H1 (cell line): ENCODE data around the gene ZBTB33.

Experiments used
- ASH2L ChIP-seq: fragments of 200-600, 300-600 bp; sonication (generic); IDR thresholded peaks from one replicate; pipeline ENCODE4 v1.7.1; 2017; ENCODE audit warnings: low read length
- JUN ChIP-seq: IDR thresholded peaks from 2 replicates; pipeline ENCODE4 v1.6.1; 2011; ENCODE audit warnings: low read depth, mild to moderate bottlenecking, improper control_type of control experiment, low read length
- TAF1 ChIP-seq: IDR thresholded peaks from 2 replicates; pipeline ENCODE4 v1.6.1; 2011; ENCODE audit warnings: mild to moderate bottlenecking, low read depth, low read length
- TF ChIP-seq, protein P1 (sequence below), 3 experiments: IDR thresholded peaks; 1 replicate in 2 of 3; 2 replicates in 1 of 3; pipeline versions ENCODE4 v1.5.1 to v1.6.1; 2011; ENCODE audit warnings: low read length in 3 of 3, mild to moderate bottlenecking in 3 of 3, inconsistent platforms in 2 of 3, low read depth in 1 of 3, moderate library complexity in 1 of 3; ENCODE audit not compliant: insufficient read depth in 1 of 3; ENCODE audit errors: control extremely low read depth in 1 of 3

DNA sequence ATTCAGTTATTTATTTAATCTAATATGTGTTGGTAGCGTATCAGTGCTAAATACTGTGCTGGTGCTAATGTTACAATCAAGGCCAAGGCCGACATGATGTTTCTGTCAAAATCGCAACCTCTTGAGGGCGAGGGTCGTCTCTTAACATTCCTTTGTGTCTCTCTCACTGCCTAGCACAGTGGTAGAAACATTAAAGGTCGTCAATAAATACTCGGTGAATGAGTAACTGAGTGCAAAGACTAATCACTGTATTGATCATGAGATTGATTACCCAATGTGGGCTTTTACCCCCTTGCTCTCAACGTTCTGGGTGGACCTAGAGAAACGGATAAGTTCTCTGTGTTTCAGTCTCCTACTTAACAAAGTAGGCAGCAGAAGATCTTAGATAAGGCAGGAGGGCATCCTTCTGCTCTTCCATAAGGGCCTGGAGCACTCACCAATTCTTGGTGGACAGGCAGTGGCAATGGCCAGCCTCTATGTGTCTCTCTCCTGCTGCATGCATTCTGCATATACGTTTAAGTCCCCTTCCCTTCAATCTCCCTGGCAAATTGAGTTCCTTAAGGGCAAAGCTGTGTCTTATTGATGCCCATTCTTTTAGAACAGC, 30.5 kb downstream of the ZBTB33 start:
- TF ChIP-seq TAF1, result no peak
- TF ChIP-seq, protein P1, sequence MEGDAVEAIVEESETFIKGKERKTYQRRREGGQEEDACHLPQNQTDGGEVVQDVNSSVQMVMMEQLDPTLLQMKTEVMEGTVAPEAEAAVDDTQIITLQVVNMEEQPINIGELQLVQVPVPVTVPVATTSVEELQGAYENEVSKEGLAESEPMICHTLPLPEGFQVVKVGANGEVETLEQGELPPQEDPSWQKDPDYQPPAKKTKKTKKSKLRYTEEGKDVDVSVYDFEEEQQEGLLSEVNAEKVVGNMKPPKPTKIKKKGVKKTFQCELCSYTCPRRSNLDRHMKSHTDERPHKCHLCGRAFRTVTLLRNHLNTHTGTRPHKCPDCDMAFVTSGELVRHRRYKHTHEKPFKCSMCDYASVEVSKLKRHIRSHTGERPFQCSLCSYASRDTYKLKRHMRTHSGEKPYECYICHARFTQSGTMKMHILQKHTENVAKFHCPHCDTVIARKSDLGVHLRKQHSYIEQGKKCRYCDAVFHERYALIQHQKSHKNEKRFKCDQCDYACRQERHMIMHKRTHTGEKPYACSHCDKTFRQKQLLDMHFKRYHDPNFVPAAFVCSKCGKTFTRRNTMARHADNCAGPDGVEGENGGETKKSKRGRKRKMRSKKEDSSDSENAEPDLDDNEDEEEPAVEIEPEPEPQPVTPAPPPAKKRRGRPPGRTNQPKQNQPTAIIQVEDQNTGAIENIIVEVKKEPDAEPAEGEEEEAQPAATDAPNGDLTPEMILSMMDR (IDR thresholded peaks at IDR 0.05; ENCODE audit: control extremely low read depth in 1 of 3, insufficient read depth in 1 of 3, low read depth in 1 of 3, low read length in 3 of 3), result no peak
- TF ChIP-seq ASH2L, result no peak
- TF ChIP-seq JUN, result no peak
